Activated CD4-positive, alpha-beta T cell treated with anti-CD3 and anti-CD28 coated beads for 1 hour (primary cell): ENCODE data around the gene PPP6R3.
"Not testable (repeated sequence)": the region's sequence is repeated elsewhere in the genome, so short reads cannot be mapped to it uniquely, and the experiment has no call there.

Source experiments
- DNase-seq: peaks from one replicate; pipeline ENCODE4 v3.0.0-alpha.2; 2020

The PPP6R3 gene

DNA sequence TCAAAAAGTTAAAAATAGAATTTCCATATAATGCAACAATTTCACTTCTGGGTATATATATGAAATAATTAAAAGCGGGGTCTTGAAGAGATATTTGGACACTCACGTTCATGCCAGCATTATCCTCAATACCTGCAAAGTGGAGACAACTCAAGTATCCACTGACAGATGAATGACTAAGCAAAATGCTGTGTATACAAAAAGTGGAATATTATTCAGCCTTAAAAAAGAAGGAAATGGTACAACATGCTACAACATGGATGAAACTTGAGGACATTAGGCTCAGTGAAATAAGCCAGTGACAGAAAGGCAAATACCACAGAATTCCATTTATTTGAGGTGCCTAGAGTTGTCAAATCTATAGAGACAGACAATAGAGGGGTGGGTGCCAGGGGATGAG, 161.3 kb downstream of the PPP6R3 start:
- DNase-seq = no peak

- DNase-seq = not testable (repeated sequence)
Observed at GRCh38 chr11:68623706-68624105, 163.2 kb downstream of the PPP6R3 start.

DNA sequence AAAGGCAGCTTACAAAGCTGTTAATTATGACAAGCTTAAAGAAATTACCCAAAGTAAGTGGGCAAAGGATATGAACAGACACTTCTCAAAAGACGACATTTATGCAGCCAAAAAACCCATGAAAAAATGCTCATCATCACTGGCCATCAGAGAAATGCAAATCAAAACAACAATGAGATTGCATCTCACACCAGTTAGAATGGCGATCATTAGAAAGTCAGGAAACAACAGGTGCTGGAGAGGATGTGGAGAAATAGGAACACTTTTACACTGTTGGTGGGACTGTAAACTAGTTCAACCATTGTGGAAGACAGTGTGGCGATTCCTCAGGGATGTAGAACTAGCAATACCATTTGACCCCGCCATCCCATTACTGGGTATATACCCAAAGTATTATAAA, 164.5 kb downstream of the PPP6R3 start:
- not testable (repeated sequence) for DNase-seq

- not testable (repeated sequence) for DNase-seq
Observed at GRCh38 chr11:68626236-68626635, 165.7 kb downstream of the PPP6R3 start.

- DNase-seq = not testable (repeated sequence)
Observed at GRCh38 chr11:68628837-68629236, 168.3 kb downstream of the PPP6R3 start.

GRCh38 chr11:68632375-68632774, 171.8 kb downstream of the PPP6R3 start:
- not testable (repeated sequence) for DNase-seq

DNA sequence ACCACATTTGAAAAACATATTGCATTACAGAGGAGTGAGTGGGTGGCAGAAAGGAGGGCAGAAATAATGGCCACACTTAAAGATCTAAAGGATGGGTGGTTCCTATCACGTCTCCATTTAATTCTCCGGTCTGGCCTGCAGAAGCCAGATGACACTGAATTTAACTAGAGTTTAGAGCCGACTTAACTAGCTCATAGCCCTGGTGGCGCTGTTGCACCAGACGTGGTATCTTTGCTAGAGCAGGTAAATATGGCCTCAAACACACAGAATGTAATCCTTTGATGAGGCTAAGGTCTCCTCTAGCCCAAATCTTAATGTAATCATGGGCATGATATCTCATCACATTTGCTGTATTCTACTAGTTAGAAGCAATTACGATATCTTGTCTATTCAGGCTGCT, 172.2 kb downstream of the PPP6R3 start:
- DNase-seq = no peak

- not testable (repeated sequence) for DNase-seq
Observed at GRCh38 chr11:68634606-68635005, 174.1 kb downstream of the PPP6R3 start.

GRCh38 chr11:68635172-68635571, 174.6 kb downstream of the PPP6R3 start:
- not testable (repeated sequence) for DNase-seq

GRCh38 chr11:68635883-68636282, 175.3 kb downstream of the PPP6R3 start:
- not testable (repeated sequence) for DNase-seq

DNA sequence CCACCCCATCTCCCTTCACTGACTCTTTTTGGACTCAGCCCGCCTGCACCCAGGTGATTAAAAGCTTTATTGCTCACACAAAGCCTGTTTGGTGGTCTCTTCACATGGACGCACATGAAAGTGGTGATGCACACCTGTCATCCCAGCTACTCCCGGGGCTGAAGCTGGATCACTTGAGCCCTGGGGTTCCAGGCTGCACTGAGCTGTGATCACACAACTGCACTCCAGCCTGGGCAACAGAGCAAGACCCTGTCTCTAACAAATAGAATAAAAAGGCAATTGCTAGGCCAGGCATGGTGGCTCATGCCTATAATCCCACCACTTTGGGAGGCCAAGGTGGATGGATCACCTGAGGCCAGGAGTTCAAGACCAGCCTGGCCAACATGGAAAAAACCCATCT, 178.8 kb downstream of the PPP6R3 start:
- DNase-seq = not testable (repeated sequence)

GRCh38 chr11:68641880-68642279, 181.3 kb downstream of the PPP6R3 start:
- DNase-seq = no peak

DNA sequence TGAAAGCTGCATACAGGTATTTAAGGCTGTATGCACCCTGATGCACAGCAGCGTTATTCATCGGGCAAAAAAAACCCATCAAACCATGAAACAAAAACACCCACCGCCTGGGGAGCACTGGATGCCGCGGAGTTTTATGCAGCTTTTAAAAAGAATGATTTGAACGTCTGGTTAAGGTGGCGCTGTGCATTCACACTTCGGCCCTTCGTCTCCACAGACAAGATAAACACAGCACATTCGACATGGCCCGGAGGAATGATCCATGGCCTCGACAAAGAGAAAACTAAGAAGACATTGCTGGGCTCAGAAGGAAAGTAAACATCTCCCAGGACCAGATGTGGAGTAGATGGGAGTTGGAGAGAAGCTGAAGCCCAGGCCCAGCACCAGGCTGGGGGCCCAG, 183.0 kb downstream of the PPP6R3 start:
- DNase-seq = no peak

GRCh38 chr11:68646832-68647231, 186.3 kb downstream of the PPP6R3 start:
- no peak for DNase-seq

GRCh38 chr11:68649851-68650555, 189.5 kb downstream of the PPP6R3 start:
- no peak for DNase-seq

DNA sequence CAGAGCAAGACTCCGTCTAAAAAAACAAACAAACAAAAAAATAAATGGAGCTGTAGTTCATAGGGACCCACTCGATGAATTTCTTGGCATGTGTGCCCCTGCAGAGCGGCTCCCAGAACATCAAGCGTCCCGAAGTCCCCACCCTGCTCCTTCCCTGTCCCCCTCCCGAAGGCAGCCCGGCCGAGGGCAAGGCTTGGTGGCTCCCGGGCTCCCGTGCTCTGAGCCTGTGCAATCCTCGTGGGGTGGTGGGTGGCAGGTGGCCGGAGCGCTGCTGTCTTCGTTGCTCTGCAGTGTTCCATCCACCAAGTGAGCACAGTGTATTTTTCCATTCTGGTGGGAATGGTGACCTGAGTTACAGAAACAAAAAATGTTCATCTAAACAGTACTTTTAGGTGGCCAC, 190.2 kb downstream of the PPP6R3 start:
- no peak for DNase-seq

DNA sequence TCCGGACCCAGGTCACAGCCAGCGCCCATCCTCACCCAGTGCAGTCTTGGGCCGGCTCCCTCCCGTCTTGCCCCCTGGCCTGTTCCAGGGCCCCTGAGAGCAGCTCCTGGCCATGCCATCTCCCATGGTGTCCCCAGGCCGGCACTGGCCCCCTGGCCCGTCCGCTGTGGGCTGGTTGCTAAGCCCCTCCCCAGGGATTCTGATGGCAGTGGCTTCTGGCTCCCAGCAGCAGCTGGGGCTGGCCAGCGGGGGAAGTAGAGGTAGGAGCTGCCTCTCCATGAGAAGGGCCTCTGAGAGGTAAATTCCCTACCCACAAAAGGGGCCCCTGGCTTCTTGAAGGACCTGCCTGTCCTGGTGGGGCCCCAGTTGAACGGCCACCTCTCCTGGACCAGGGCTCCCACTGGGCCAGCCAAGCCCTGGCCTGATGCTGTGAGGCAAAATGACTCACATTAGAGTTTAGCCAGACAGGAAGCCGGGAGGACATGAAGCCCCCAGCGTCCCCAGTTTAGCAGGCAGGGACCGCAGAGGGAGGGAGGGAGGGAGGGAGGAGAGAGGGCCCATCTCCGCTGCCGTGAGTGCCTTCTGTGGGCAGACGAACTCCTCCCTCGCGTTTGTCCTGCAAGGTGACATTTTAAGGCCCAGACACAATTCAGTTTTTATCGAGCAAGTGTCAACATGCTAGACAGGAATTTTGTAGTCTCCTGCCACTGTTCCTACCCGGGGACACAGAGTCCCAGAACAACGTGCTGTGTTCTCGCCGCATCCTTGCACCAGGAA, 190.8 kb downstream of the PPP6R3 start:
- DNase-seq = no peak

DNA sequence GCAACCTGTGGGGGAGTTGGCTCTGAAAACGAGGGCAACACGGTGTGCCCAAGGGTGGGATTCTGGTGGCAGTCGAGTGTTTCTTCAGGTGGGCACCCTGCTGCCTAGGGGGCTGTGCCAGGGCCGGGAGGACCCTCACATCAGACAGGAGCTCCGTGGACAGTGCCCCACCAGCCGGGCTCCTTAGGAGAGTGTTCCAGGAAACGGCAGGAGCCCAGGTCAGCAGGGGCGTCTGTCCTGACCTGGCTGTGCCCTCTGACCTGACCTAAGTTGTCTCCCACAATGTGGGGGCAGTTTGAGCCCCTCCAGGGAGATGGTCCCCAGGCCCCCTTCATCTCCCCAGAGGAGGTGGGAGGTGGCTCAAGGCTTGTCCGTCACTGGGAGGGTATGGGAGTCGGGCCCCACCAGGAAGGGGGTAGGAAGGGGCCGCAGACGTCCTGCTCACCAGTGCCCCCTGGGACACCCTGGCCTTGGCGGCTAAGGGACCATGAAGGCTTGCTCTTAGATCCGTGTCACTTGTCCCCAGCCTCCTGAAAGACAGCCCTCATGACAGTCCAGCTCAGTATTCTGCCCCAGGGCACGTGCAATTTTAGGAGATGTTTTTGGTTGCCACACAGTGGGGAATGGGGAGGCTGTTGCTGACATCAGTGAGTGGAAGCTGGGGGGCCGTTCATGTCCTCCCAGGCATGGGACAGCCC, 191.6 kb downstream of the PPP6R3 start:
- DNase-seq = no peak

GRCh38 chr11:68652683-68653156, 192.2 kb downstream of the PPP6R3 start:
- no peak for DNase-seq

DNA sequence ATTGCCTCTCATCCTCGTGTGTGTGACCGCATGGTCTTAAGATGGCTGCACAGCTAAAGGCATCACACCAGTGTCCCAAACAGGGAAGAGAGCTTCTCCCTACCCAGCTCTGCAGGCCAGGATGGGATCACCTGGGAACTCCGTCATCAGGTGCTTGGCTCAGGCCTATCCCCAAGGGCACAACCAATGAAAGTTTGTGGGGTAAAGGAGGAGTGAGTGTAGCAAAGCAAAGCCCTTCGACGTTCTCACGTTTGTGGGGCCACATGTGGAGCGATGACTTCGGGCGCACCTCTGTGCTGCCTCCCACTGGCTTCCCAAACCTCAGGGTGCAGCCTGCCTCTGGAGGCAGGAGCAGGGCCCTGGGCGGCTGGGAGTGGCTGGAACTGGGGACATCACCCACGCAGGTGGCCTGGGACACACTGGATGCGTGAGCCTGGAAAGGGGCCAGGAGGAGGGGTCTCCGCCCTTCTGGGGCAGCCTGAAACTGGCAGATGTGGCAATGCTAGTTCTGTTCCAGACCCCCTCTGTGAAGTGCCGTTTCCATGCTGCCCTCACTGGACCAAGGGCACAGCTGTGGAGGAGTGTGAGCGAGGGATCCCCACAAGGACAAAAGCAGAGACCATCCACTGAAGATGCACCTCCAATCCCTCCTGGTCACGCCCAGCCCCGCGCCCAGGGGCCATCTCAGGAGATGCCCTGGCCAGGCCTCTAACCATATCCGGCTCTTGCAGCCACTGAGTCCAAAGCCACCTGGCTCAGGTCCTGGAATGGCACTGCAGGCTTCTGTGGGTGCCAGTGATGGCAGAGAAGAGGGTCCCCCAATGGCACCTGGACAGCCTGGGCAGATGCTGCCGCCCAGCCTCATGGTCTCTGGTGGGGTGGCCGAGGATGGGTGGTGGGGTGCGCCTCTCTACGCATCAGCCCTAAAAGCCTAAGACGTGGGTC, 193.2 kb downstream of the PPP6R3 start:
- DNase-seq = no peak

DNA sequence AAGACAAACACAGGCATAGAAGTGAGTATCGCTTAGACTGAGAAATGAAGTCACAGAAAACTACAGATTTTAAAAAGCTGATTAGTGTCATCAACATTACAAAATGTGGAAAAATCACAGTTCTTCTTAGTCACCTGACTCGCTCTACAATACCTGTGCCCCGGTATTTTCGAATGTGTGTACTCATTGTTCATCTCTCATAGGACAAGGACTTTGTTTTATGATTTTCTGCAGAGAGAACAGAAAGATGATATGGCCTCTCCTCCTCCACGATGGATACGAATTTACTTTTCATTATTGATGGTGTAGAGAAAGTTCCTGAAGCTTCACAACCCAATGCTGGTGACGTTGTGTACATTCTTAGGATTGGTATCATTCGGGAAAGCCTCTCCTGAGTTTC, 194.4 kb downstream of the PPP6R3 start:
- DNase-seq = no peak

- no peak for DNase-seq
Observed at GRCh38 chr11:68655406-68655805, 194.9 kb downstream of the PPP6R3 start.
